ENCODE results near the gene RAB8B.
A peak's percentile ranks its signal among the peaks of the same experiment; 100 is the strongest.

The RAB8B gene

DNA sequence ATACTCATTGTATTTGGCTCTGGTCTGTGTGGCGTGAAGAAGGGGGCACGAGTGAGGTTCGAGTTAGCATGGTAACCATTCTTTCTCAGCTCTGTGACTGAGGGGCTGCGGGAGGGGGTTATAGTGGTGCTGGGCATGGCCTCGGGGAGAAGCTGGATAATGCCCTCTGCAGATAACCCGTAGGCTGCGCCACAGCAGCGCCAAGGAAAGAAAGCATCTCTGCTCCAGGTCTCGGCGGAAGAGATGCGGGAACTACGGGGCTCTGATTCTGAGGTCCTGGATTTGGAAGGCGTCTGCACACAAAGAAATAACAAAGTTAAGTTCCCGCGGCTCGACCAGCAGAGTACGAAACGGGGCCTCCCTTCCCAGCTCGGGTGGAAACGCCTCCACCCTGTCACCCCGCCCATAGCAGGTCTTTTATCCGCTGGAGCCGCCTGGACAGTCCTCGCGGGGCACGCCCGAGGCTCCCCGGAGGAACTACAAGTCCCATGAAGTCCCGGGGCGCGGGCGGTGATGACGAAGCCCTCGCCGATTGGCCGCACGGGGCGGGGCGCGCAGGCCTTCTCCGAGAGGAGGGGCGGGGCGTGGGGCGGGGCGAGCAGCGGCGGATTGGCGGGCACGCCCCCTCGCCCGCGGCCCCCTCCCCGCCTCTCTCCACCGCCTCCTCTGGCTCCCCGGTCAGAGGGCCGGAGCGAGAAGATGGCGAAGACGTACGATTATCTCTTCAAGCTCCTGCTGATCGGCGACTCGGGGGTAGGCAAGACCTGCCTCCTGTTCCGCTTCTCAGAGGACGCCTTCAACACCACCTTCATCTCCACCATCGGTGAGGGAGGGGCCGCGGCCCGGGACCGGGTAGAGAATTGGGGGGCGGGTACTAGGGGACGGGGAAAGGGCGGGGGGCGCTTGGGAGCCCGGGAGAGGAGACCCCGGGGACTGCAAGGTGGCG is at the start of gene RAB8B:
TSS of gene RAB8B (plus strand) at position 681 of the 946 bp plus-strand sequence. CDS start at position 700, 19 bp downstream.
- FAIRE-seq = no peak

DNA sequence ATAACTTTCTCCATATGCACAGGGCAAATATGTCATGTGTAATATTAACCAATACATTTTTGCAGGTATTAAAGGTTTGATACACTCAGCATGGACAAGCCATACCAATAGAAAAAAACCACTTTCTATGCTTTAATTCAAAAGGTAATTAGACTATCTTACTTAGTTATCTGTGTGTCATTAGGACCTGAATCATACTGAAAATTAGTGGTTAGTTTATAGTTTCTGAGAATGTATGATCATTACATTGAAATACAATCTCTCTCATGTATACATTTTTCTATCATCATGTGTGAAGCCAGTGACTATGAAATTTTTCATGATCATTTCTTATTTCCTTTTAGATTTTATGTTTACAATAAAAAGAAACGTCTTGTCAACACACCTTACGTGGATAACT is 48.5 kb upstream of the RAB8B start:
- FAIRE-seq = no peak

GRCh38 chr15:63145426-63145825 is 44.0 kb upstream of the RAB8B start:
- FAIRE-seq = no peak

DNA sequence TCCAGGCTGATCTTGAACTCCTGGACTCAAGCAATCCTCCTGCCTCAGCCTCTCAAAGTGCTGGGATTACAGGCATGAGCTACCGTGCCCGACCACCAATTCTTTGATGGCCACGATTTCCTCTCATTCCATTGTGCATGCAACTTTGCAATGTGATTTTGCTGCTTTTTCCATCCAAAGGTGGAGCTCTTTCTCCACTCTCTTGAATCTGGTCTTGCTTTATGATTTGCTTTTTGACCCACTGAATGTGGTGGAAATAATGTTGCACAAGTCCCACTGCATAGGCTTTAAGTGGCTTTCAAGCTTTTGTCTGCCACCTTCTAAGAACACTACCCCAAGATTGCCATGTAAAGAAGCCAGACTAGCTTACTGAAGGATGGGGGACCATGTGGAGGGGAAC is 42.7 kb upstream of the RAB8B start:
- no peak for FAIRE-seq

DNA sequence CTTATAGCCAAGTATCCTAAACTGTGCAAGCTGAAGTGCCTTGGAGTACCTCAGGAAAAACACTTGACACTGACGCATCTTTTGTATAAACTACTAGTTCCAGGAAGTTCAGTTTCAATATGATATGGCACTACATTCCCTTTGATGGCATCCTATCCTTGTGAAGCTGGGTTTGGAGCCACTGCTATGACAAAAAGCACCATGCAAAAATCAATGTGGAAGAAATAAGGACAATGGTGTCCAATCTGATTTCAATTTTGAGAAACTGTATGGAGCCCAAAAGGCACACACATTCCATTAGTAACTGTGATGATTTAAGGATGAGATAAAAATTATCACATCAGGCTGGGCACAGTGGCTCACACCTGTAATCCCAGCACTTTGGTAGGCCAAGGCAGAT is 37.7 kb upstream of the RAB8B start:
- FAIRE-seq = no peak

DNA sequence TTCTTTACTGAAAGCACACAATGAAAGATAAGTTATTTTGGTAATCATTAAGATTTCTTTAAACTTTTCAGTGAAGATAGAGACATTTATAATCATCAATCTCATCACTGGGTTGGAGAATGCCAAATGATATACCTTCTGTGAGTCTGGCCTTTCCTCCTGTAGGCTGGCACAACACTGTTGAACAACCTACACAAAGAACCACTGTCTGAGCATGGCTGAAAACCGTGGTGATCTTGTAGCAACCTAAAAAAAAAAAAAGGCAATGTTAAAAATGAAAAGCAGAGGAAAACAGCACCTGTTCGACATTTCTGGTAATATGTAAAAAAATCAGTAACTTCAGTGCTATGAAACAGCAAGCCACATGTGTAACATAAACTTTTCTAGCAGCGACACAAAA is 33.9 kb upstream of the RAB8B start:
- FAIRE-seq = peak; percentile 51

GRCh38 chr15:63156086-63156710 is 33.2 kb upstream of the RAB8B start:
- peak; percentile 38 for FAIRE-seq

DNA sequence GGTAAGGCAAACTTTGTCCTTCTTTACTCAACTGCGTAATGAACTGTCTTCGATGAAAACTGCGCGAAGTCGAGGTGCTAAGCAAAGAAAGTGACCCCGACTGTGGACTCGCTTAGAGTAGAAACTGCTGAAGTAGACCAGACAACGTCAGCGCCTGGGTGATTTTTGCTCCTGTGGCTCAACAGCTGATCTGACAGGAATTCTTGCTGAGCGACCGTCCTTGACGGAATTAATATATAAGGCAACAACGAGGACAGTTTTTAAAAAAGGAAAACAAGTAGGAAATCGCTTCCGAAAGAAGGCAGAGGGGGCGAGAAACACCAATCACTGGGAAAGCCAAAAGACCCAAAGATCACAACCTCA is 32.7 kb upstream of the RAB8B start:
- FAIRE-seq = no peak

- no peak for FAIRE-seq
Measured at GRCh38 chr15:63157118-63157843, 32.1 kb upstream of the RAB8B start, which contains the start of gene RPS27L. RPS27L (minus strand) TSS chr15:63157477; CDS start chr15:63157405, 72 bp downstream.

- FAIRE-seq = no peak
Measured at GRCh38 chr15:63157891-63158431, 31.4 kb upstream of the RAB8B start.

- FAIRE-seq = no peak
Measured at GRCh38 chr15:63160638-63161037, 28.8 kb upstream of the RAB8B start.

DNA sequence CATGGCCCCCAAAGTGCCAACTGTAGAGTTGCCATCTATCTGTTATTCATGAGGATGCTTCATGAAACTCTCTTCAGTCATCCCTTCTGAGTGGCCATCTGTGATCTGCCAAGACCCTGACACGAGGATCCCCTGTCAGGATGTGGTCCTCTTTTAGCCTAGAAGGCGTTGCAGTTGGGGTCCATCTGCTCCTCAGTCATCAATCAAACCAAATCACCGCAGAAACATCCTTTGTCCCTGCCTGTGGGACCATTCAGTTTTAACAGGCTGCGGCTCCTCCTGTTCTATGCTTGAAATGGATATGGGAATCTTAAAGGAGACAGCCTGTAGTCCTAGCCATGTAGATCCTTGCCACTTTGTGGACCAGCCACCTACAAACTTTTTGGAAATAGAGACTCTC is 26.2 kb upstream of the RAB8B start:
- no peak for FAIRE-seq

DNA sequence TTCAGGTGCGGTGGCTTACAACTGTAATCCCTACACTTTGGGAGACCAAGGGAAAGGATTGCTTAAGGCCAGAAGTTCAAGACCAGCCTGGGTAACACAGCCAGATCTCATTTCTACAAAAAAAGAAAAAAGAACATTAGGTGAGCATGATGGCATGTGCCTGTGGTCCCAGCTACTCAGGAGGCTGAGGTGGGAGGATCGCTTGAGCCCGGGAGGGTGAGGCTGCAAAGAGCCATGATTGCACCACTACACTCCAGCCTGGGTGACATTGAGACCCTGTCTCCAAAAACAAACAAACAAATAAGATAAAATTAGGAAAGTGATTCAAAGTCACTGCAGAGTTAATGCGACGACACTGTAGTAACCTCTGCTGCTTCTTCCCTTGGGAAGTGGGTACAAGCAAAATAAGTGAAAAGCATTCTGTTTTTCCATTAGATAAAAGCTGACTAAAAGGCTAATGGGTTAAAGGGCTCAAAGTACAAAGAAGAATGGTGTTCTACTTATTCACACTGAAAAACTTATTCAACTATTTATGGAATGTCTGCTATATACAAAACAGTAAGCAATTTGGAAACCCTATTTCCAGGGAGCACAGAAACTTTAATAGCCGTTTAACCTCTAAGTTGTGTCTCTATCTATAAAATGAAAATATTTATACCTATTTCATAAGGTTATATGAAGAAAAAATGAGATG is 24.1 kb upstream of the RAB8B start:
- no peak for FAIRE-seq

GRCh38 chr15:63166219-63166618 is 23.2 kb upstream of the RAB8B start:
- no peak for FAIRE-seq

DNA sequence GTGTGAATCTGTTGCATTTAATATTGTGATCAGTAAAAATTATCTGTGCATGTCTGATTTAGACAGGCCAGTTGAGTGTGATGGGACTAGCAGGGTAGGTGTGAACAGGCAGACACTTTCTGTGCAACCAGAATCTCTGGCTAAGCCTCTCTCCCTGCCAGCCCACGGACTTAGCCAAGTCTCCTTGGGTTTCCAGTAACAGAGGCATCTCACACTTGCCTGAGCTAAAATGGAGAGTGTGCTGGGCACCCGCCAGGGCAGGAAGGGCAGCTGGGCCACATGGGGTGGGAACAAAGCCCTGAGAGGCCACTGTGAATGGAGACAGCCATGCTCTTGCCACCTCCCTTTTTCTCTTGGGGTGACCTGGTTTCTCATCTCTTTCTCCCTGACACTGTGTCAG is 19.6 kb upstream of the RAB8B start:
- no peak for FAIRE-seq

DNA sequence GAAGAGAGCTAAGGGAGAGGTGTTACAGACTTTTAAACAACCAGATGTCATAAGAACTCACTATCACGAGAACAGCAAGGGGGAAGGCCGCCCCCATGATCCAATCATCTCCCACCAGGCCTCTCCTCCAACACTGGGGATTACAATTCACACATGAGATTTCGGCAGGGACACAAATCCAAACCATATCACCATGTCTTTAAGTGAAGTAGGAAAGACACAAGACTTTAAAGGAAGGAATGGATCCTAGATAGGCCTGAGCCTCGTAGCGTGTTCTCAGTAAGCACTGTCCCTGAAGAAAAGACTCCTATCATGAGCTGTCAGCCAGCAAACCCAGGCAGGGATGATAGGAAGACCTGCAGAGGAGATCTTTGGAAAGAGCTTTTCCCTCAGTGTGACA is 17.0 kb upstream of the RAB8B start:
- FAIRE-seq = no peak

- no peak for FAIRE-seq
Measured at GRCh38 chr15:63172851-63173451, 16.5 kb upstream of the RAB8B start.

- FAIRE-seq = no peak
Measured at GRCh38 chr15:63176302-63176701, 13.1 kb upstream of the RAB8B start.

DNA sequence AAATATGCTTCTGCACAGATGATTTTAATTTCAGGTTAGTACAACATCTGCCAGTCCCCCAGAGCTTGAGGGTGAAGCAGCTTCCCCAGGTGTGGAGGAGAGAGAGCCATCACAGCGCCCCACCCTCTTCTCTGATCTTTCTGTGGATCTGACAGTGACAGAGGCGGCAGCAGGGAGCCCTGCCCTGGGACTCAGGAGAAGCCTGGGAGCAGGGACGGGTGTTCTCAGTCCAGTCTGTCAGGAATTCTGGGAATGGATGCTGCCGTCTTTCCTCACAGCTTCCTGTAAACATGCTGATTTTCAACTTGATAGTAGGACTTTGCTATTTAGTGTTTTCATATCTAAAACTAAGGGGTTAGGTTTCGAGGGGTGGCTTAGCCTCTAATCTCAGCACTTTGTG is 11.4 kb upstream of the RAB8B start:
- no peak for FAIRE-seq

GRCh38 chr15:63180746-63181145 is 8.7 kb upstream of the RAB8B start:
- no peak for FAIRE-seq

- FAIRE-seq = no peak
Measured at GRCh38 chr15:63181648-63182047, 7.8 kb upstream of the RAB8B start.

DNA sequence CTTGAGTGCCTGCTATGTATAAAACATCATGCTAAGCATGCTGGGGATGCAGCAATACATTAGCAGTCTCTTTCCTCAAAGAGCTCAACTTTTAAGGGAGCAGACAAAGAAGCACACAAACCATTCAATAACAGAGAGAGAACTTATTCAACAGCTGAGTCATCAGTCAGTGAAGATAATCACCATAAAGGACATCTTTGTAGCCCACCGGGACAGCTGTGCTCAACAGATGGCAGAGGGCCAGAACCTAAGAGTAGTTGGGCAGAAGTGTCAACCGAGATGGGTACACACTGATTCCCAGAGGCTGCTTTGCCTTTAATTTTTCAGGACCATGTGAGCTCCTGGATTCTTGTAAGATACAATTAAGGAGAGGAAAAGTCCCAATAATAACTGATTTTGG is 4.2 kb upstream of the RAB8B start:
- FAIRE-seq = no peak

All from islet of Langerhans (tissue), 1 donor.